Liver (tissue), 9 donors: ENCODE results near the gene YWHAE. TPM values are rescaled to one million over a fixed set of nuclear protein-coding genes. Genes with fewer than 3 reads are reported as not detected.

Experiments used
- DNase-seq: peaks from one replicate; pipeline ENCODE4 v3.0.0-alpha.2; 2017; ENCODE audit warnings: low spot score
- H3K27ac ChIP-seq, 2 donors: one replicate each; pipeline ENCODE4 v1.7.0; 2013; ENCODE audit warnings: inconsistent platforms in 2 of 2, low read length in 2 of 2, control low read depth in 1 of 2, low read depth in 1 of 2, mild to moderate bottlenecking in 1 of 2
- H3K27me3 ChIP-seq, 4 donors: one replicate each; pipeline versions ENCODE4 v1.6.1 to v1.7.0; 2013; ENCODE audit warnings: low read length in 3 of 4, inconsistent platforms in 1 of 4, mild to moderate bottlenecking in 1 of 4, moderate library complexity in 1 of 4; ENCODE audit not compliant: control insufficient read depth in 4 of 4, insufficient read depth in 4 of 4
- H3K36me3 ChIP-seq, 4 donors: one replicate each; pipeline versions ENCODE4 v1.6.1 to v1.7.0; 2013; ENCODE audit warnings: low read length in 3 of 4, mild to moderate bottlenecking in 3 of 4, low read depth in 1 of 4, moderate library complexity in 1 of 4; ENCODE audit not compliant: control insufficient read depth in 4 of 4, insufficient read depth in 3 of 4
- H3K4me1 ChIP-seq, 4 donors: one replicate each; pipeline versions ENCODE4 v1.6.1 to v1.7.0; 2013; ENCODE audit warnings: low read length in 3 of 4, mild to moderate bottlenecking in 3 of 4, moderate library complexity in 1 of 4; ENCODE audit not compliant: control insufficient read depth in 4 of 4, insufficient read depth in 4 of 4
- H3K4me3 ChIP-seq, 3 donors: one replicate each; pipeline versions ENCODE4 v1.6.1 to v1.7.0; 2013; ENCODE audit warnings: low read length in 3 of 3, control low read depth in 1 of 3, low read depth in 1 of 3, mild to moderate bottlenecking in 1 of 3
- H3K9ac ChIP-seq, 2 donors: one replicate each; pipeline ENCODE4 v1.7.0; 2013; ENCODE audit warnings: low read length in 2 of 2, mild to moderate bottlenecking in 2 of 2, moderate library complexity in 2 of 2, control low read depth in 1 of 2, low read depth in 1 of 2
- H3K9me3 ChIP-seq, 4 donors: one replicate each; pipeline versions ENCODE4 v1.6.1 to v1.7.0; 2013; ENCODE audit warnings: low read length in 3 of 4; ENCODE audit not compliant: control insufficient read depth in 4 of 4
- ATF3 ChIP-seq: IDR thresholded peaks from 2 replicates; pipeline ENCODE4 v1.6.1; 2016; ENCODE audit warnings: antibody characterized with exemption
- CTCF ChIP-seq: fragments of 150-350 bp; IDR thresholded peaks from 2 replicates; pipeline ENCODE4 v1.5.1; 2017; ENCODE audit warnings: improper control_type of control experiment, low read depth, low read length; ENCODE audit not compliant: missing input control
- FOXA1 ChIP-seq: IDR thresholded peaks from 2 replicates; pipeline ENCODE4 v1.6.1; 2016; ENCODE audit warnings: antibody characterized with exemption
- FOXA2 ChIP-seq: IDR thresholded peaks from 2 replicates; pipeline ENCODE4 v1.6.1; 2016; ENCODE audit warnings: antibody characterized with exemption
- GABPA ChIP-seq, 2 donors: IDR thresholded peaks in 1 of 2; conservative IDR thresholded peaks in 1 of 2; 2 replicates each; pipeline ENCODE4 v1.6.1; 2016; ENCODE audit warnings: antibody characterized with exemption in 2 of 2, mild to moderate bottlenecking in 1 of 2, moderate library complexity in 1 of 2
- JUND ChIP-seq, 2 donors: IDR thresholded peaks; 2 replicates each; pipeline ENCODE4 v1.6.1; 2016; ENCODE audit warnings: antibody characterized with exemption in 2 of 2
- RAD21 ChIP-seq, 2 donors: IDR thresholded peaks; 2 replicates each; pipeline ENCODE4 v1.6.1; 2016; ENCODE audit warnings: antibody characterized with exemption in 2 of 2, mild to moderate bottlenecking in 2 of 2
- REST ChIP-seq: IDR thresholded peaks from 2 replicates; pipeline ENCODE4 v1.6.1; 2016; ENCODE audit warnings: antibody characterized with exemption, mild to moderate bottlenecking
- RXRA ChIP-seq, 2 donors: IDR thresholded peaks; 2 replicates each; pipeline ENCODE4 v1.6.1; 2017 to 2018; ENCODE audit warnings: antibody characterized with exemption in 2 of 2, mild to moderate bottlenecking in 1 of 2
- SP1 ChIP-seq: IDR thresholded peaks from 2 replicates; pipeline ENCODE4 v1.6.1; 2018; ENCODE audit warnings: antibody characterized with exemption, mild to moderate bottlenecking
- TAF1 ChIP-seq: conservative IDR thresholded peaks from 2 replicates; pipeline ENCODE4 v1.6.1; 2016; ENCODE audit warnings: antibody characterized with exemption, mild to moderate bottlenecking
- WGBS: extraction: QIAGEN DNeasy Blood & Tissue Kit; methylation state at CpG from one replicate; pipeline ENCODE4 v1.1.7; 2013; 5-methylcytosine and 5-hydroxymethylcytosine counted together
- polyA plus RNA-seq, 2 donors: library from polyadenylated mRNA; stranded (reverse) in 1 of 2; unstranded in 1 of 2; fragments of 200-250 nt in 1 of 2; fragments of >200 nt in 1 of 2; fragmentation: Nextera tagmentation in 1 of 2; extraction: Ambion mirVana in 1 of 2; gene quantifications; one replicate each; pipeline versions ENCODE4 v1.2.1 to v1.2.3, GENCODE V29; 2013 to 2015
- total RNA-seq, 2 donors: library from RNA; depleted of rRNA; stranded (reverse); fragments of >200 nt; gene quantifications; one replicate each; pipeline ENCODE4 v1.2.3, GENCODE V29; 2014
- donor health status: healthy.
- donor health status: healthy.
- donor health status: healthy.
- donor health status: healthy.
- donor health status: healthy.

The YWHAE gene
- total and polyA plus RNA-seq, 4 donors, result 173 to 288 (median 202) TPM

- TF ChIP-seq REST, result no peak
- TF ChIP-seq RXRA (IDR thresholded peaks at IDR 0.05), result no peak
- no peak for TF ChIP-seq TAF1
- no peak for TF ChIP-seq JUND (IDR thresholded peaks at IDR 0.05)
- TF ChIP-seq FOXA2, result no peak
- no peak for TF ChIP-seq SP1
- TF ChIP-seq FOXA1, result no peak
Observed at GRCh38 chr17:1438593-1439083, 38.6 kb upstream of the YWHAE start (continued).

GRCh38 chr17:1435326-1435725 is 35.3 kb upstream of the YWHAE start:
- H3K4me1 ChIP-seq, result peaks cover 0 to 5% (median 2%) of the 10 kb centered on the region in 4 donors

More at GRCh38 chr17:1435326-1435725, 35.3 kb upstream of the YWHAE start:
- WGBS, result 94% methylated on average over 3 of the region's 3 CpGs
- TF ChIP-seq SP1 (no peak), FOXA1 (no peak), ATF3 (no peak), GABPA (IDR thresholded peaks at IDR 0.05 in 1 of 2, conservative IDR thresholded peaks at IDR 0.05 in 1 of 2) (no peak), RAD21 (IDR thresholded peaks at IDR 0.05) (no peak), CTCF (no peak), FOXA2 (no peak), REST (no peak)
- Histone ChIP-seq H3K4me3 (no peak overlapping the region), H3K36me3 (peaks cover 8 to 37% (median 16%) of the 10 kb centered on the region in 4 donors), H3K9ac (no peak overlapping the region), H3K27ac (no peak overlapping the region), H3K9me3 (no peaks in the 10 kb centered on the region), H3K27me3 (no peaks in the 10 kb centered on the region)
- DNase-seq, result no peak
